22Rv1 (cell line): Measurements from ENCODE around the gene COG5.

ENCODE experiments used
- ZFX ChIP-seq: fragments of 450-650 bp; IDR thresholded peaks from 2 replicates; pipeline ENCODE4 v1.6.1; 2017; ENCODE audit warnings: antibody characterized with exemption, borderline replicate concordance
- TF ChIP-seq, protein P1 (sequence below): fragments of 450-650 bp; IDR thresholded peaks from 2 replicates; pipeline ENCODE4 v1.5.1; 2017; ENCODE audit warnings: mild to moderate bottlenecking

DNA sequence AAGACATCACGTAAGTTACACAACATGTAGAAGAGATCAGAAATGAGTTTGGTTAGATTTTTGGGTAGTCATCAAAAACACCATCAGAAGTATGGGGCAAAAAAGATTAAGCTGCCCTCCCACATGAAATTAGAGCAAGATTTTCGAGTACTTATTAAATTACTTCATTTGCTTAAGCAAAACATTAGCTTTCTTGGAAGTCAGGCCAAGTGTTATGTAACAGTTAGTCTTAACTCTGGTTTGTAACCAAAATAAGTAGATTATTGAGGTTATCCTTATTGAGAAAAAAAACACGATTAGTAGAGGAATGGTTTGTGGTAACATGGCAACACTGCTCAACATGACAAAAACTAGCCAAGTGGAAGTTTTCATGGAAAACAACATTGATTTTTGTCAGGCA lies 357.0 kb downstream of the COG5 start:
- TF ChIP-seq, protein P1, sequence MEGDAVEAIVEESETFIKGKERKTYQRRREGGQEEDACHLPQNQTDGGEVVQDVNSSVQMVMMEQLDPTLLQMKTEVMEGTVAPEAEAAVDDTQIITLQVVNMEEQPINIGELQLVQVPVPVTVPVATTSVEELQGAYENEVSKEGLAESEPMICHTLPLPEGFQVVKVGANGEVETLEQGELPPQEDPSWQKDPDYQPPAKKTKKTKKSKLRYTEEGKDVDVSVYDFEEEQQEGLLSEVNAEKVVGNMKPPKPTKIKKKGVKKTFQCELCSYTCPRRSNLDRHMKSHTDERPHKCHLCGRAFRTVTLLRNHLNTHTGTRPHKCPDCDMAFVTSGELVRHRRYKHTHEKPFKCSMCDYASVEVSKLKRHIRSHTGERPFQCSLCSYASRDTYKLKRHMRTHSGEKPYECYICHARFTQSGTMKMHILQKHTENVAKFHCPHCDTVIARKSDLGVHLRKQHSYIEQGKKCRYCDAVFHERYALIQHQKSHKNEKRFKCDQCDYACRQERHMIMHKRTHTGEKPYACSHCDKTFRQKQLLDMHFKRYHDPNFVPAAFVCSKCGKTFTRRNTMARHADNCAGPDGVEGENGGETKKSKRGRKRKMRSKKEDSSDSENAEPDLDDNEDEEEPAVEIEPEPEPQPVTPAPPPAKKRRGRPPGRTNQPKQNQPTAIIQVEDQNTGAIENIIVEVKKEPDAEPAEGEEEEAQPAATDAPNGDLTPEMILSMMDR, result no peak
- TF ChIP-seq ZFX, result no peak
